ENCODE measurements around the gene ATRIP.
"Not testable (repeated sequence)": the region's sequence is repeated elsewhere in the genome, so short reads cannot be mapped to it uniquely, and the experiment has no call there.

Gene ATRIP

GRCh38 chr3:48474619-48475018 lies 28.1 kb downstream of the ATRIP start:
- TF ChIP-seq, protein P1, sequence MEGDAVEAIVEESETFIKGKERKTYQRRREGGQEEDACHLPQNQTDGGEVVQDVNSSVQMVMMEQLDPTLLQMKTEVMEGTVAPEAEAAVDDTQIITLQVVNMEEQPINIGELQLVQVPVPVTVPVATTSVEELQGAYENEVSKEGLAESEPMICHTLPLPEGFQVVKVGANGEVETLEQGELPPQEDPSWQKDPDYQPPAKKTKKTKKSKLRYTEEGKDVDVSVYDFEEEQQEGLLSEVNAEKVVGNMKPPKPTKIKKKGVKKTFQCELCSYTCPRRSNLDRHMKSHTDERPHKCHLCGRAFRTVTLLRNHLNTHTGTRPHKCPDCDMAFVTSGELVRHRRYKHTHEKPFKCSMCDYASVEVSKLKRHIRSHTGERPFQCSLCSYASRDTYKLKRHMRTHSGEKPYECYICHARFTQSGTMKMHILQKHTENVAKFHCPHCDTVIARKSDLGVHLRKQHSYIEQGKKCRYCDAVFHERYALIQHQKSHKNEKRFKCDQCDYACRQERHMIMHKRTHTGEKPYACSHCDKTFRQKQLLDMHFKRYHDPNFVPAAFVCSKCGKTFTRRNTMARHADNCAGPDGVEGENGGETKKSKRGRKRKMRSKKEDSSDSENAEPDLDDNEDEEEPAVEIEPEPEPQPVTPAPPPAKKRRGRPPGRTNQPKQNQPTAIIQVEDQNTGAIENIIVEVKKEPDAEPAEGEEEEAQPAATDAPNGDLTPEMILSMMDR (IDR thresholded peaks at IDR 0.05; ENCODE audit: extremely low read depth, missing control alignments), result no peak
- DNase-seq (ENCODE audit: low spot score), result no peak

DNA sequence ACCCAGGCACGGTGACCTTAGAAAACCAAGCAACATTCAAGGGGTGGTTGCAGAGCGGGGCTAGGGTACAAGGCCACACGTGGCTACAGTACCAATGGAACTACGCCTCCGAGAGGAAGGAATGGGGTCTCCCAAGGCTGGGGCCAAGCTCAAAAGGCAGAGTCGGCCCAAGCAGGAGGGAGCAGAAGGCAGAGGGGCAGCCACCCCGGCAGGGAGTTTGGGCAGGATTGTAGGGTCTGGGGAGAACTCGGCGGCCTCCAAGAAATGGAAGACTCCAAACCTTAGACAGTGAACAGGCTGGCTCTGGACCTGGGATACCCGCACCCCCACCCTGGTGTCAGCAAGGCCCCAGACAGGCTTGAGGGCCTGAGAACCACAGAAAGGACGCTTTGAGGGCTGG lies 28.7 kb downstream of the ATRIP start:
- TF ChIP-seq, protein P1 (IDR thresholded peaks at IDR 0.05; ENCODE audit: extremely low read depth, missing control alignments), result no peak
- no peak for DNase-seq (ENCODE audit: low spot score)

- no peak for DNase-seq (ENCODE audit: low spot score)
- TF ChIP-seq, protein P1 (IDR thresholded peaks at IDR 0.05; ENCODE audit: extremely low read depth, missing control alignments), result no peak
These were observed 30.0 kb downstream of the ATRIP start for GRCh38 chr3:48476426-48477053.

DNA sequence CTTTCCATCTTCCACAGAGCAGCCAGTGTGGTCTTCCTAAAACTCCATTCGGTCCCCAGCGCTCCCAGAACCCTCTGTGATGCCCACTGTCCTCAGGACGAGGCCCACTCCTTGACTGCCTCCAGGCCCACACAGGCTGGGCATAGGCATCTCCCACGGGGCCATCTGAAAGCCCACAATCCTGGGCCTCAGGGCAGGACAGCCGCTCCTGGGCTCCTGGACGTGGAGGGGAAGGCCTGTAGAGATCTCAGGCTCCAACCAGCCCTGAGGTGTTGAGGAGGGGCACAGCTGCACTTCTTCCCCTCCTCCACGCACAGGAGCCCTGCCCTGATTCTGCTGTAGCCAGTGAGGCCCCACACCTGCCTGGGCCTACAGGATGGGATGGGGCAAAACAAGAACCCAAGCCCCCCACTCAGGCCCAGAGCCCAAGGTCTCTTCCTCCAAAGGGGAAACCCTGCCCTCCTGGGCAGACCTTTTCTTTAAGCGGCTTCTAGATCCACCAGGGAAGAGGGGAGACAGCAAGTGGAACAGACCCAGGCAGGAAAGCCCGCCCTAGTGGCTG lies 31.5 kb downstream of the ATRIP start:
- no peak for DNase-seq (ENCODE audit: low spot score)
- TF ChIP-seq, protein P1 (IDR thresholded peaks at IDR 0.05; ENCODE audit: extremely low read depth, missing control alignments), result no peak

- no peak for DNase-seq (ENCODE audit: low spot score)
- TF ChIP-seq, protein P1 (IDR thresholded peaks at IDR 0.05; ENCODE audit: extremely low read depth, missing control alignments), result no peak
These were observed 32.4 kb downstream of the ATRIP start for GRCh38 chr3:48478626-48479555.

DNA sequence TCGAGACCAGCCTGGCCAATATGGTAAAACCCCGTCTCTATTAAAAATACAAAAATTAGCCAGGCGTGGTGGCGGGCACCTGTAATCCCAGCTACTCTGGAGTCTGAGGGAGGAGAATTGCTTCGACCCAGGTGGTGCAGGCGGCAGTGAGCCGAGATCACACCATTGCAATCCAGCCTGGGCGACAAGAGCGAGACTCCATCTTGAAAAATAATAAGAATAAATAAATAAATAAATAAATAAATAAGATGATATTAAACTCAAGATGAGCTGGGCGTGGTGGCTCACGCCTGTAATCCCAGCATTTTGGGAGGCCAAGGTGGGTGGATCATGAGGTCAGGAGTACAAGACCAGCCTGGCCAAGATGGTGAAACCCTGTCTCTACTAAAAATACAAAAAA lies 34.4 kb downstream of the ATRIP start:
- not testable (repeated sequence) for DNase-seq (ENCODE audit: low spot score)

DNA sequence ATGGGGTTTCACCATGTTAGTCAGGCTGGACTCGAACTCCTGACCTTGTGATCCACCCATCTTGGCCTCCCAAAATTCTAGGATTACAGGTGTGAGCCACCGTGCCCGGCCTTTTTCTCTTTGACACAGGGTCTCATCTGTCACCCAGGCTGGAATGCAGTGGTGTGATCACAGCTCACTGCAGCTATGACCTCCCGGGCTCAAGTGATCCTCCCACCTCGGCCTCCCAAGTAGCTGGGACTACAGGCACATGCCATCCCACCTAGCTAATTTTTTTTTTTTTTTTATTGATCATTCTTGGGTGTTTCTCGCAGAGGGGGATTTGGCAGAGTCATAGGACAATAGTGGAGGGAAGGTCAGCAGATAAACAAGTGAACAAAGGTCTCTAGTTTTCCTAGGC lies 36.3 kb downstream of the ATRIP start:
- DNase-seq (ENCODE audit: low spot score), result not testable (repeated sequence)

- TF ChIP-seq, protein P1 (IDR thresholded peaks at IDR 0.05; ENCODE audit: extremely low read depth, missing control alignments), result no peak
- no peak for DNase-seq (ENCODE audit: low spot score)
These were observed 40.4 kb downstream of the ATRIP start for GRCh38 chr3:48486952-48487351.
